Measurements from ENCODE around the gene GET3.

The GET3 gene

DNA sequence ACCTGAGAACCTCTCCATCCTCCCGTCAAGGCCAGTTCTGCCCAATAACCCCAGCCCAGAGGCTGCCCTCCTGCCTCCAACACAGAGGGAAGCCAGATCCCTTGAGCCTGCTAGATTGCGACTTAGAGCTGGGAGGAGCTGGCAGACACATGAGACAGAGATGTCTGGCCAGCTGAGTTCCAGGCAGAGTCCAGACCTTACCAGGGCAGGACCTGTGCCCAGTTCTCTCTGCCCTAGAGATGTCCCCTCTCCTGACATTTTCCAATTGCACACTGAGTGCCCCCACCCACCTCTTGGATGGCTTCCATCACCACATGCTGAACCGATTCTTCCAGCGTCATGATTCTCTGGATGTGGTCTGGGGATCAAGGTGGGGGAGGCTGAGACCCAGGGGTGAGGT is 35.0 kb downstream of the GET3 start:
- H3K4me1 ChIP-seq: peaks cover 2% of the 10 kb centered on the region
- H3K9me3 ChIP-seq: no peaks in the 10 kb centered on the region
- no peak overlapping the region for H3K4me3 ChIP-seq
- in situ Hi-C loops (cut with MboI; ENCODE audit: low sequenced_read_pairs): no loop called here
- no peak for DNase-seq (ENCODE audit: low spot score in 2 of 2)
- no peaks in the 10 kb centered on the region for H3K27me3 ChIP-seq (ENCODE audit: low read depth)
- peaks cover 3% of the 10 kb centered on the region; the same call in 1 of the 2 replicates for H3K36me3 ChIP-seq (replicated peaks)

DNA sequence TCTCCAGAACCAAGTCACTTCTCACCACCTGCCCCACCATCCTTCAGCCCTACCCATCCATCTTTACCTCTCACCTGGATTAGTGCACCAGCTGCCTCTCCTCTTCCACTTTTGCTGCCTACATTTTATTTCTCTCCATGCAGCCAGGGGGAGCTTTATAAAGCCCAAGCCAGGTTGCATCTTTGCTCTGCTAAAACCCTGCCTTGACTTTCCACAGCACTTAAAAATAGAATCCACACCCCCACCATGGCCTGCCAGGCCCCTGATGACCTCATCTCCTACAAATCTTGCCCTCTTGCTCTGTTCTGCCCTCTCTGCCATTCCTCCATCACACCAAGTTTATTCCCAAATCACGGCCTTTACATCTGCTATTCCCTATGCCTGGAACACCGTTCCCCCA is 36.3 kb downstream of the GET3 start:
- in situ Hi-C loops (cut with MboI; ENCODE audit: low sequenced_read_pairs): no loop called here
- no peak for DNase-seq (ENCODE audit: low spot score in 2 of 2)

DNA sequence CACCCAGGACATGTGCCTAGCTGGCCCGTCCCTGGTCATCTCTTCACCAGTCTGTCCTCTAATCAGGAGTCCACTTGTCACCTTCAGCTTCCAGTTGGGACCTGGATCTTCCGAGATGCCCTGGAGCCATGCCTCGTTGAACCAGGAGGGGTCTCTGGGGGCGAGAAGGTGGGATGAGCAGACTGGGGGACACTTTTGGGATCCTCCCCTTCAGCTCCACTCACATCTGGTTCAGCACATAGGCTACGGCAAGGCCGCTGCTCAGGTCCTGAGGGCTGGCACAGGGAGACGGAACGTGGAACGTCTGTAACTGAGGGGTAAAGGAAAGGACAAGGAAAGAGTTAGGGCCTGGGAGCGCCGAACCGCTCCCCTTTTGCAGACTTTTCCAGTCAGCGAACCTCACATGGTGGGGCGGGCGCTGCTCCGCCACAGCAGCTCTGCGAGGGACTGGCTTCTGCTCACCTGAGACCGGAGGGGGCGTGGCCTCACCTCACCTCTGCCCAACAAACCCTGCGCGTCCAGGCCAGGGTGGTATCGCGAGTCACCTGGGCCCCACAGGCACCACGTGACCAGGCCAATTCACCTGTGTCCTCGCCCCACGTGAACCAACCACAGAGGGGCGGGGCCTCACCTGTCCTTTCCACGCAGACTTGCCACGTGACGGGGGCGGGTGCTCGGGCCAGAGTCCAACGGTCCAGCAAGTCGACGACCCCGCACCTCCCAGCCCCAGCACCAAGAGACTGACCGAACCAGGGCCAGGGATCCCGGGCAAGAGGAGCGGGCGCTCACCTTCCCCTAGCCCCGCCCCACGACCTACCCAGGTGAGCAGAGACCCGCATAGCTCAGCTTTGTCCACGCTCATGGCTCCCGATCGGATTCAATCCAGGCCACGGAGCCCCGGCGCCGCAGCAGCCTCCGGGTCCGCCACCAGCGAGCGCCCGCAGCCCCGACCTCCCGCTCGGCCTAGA is 37.6 kb downstream of the GET3 start, which contains the start of gene HOOK2:
TSS of gene HOOK2 (minus strand) at position 965 of the 968 bp plus-strand sequence. CDS start at position 862, 103 bp downstream.
- peak within 1 kb of the TSS; percentile 73 for H3K4me3 ChIP-seq
- DNase-seq (ENCODE audit: low spot score in 2 of 2): peak in 1 of 2 experiments; percentile 43
- no peaks in the 10 kb centered on the region for H3K9me3 ChIP-seq
- peaks cover 13% of the 10 kb centered on the region for H3K4me1 ChIP-seq
- H3K36me3 ChIP-seq (replicated peaks): peaks cover 3% of the 10 kb centered on the region; the same call in 1 of the 2 replicates
- in situ Hi-C loops (cut with MboI; ENCODE audit: low sequenced_read_pairs): no loop called here
- H3K27me3 ChIP-seq (ENCODE audit: low read depth): no peaks in the 10 kb centered on the region

More for the DNA sequence above, 36.3 kb downstream of the GET3 start:
- Histone ChIP-seq H3K36me3 (replicated peaks) (peaks cover 3% of the 10 kb centered on the region; the same call in 1 of the 2 replicates), H3K4me3 (no peak overlapping the region), H3K9me3 (no peaks in the 10 kb centered on the region), H3K4me1 (peaks cover 8% of the 10 kb centered on the region), H3K27me3 (ENCODE audit: low read depth) (no peaks in the 10 kb centered on the region)

DNA sequence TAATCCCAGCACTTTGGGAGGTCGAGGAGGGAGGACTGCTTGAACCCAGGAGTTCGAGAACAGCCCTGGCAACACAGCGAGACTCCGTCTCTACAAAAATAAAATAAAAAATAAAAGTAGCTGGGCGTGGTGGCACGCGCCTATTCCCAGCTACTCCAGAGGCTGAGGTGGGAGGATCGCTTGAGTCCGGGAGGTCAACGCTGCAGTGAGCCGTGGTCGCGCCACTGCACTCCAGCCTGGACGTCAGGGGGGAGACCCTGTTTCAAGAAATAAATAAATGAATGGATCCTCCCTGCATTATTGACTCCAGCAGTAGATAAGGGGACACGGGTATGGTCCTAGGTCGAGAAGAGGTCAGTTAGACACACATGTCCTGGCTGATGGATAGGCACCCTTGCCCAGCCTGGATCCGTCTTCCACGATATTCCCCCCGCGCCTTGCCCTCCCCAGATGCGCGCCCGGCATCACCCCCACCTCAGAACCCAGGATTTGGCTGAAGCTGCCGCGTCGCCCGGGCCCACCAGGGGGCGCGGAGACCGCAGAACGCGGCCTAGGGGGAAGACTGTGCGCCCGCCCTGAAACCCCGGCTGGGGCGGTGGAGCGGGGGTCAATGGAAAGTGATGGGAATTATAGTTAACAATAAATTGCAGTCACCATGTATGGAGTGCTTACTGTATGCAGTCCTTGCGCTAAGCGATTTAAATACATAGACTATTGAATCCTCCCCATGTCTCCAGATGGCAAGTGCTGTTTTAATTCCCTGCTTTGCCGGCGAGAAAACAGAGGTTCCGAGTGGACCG is 40.1 kb downstream of the GET3 start:
- H3K4me3 ChIP-seq: peak overlapping the region; percentile 39
- peaks cover 13% of the 10 kb centered on the region for H3K4me1 ChIP-seq
- H3K36me3 ChIP-seq (replicated peaks): 0 out of 2 replicates have a peak, but pooled peaks cover 3% of the 10 kb centered on the region
- in situ Hi-C loops (cut with MboI; ENCODE audit: low sequenced_read_pairs): no loop called here
- peak; percentile 69 to 91 for DNase-seq (ENCODE audit: low spot score in 2 of 2)
- H3K9me3 ChIP-seq: no peaks in the 10 kb centered on the region
- H3K27me3 ChIP-seq (ENCODE audit: low read depth): no peaks in the 10 kb centered on the region

DNA sequence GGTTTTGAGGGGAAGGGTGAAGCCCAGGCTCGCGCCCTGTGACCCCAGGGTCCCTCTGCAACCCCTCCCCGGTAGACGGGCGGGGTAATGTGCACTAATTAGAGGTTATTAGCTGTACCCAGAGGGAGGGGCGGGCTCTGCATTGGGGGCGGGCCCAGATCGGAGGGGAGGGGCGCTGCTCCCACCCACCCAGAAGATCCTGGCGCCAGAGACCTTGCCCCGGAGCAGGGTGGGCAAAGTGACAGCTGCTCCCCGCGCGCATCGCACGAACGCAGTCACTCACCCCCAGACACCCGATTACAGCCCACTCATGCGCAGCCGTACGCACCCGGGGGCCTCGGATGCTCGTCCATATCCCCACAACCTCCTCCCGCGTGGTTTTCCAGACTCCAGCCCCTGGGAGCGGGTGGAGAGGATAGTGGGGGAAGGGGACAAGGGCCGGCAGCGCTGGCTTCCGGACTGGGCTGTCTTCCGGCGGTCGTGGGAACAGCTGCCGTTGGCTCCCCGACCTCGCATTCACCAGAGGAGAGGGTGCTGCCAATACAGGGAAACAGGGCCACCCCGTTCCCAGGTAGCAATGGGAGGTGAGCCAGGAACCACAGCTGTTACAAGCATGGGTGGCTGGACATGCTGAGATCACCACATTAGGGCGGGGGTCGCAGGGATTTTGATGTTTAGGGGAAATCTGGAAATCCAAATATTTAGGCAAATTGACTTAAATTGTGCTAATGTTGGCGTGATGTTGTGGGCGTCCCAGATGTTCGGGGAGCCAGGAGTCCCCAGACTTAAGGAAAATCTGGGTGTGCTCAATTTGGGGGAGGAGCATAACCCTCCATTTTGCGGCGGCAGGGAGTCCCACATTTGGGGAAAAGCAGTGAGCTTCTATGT is 41.0 kb downstream of the GET3 start:
- Histone ChIP-seq H3K9me3 (no peaks in the 10 kb centered on the region), H3K4me3 (peak overlapping the region; percentile 39), H3K4me1 (peaks cover 18% of the 10 kb centered on the region), H3K36me3 (replicated peaks) (0 out of 2 replicates have a peak, but pooled peaks cover 3% of the 10 kb centered on the region), H3K27me3 (ENCODE audit: low read depth) (no peaks in the 10 kb centered on the region)
- peak in 1 of 2 experiments; percentile 79 for DNase-seq (ENCODE audit: low spot score in 2 of 2)
- in situ Hi-C loops (cut with MboI; ENCODE audit: low sequenced_read_pairs): no loop called here

DNA sequence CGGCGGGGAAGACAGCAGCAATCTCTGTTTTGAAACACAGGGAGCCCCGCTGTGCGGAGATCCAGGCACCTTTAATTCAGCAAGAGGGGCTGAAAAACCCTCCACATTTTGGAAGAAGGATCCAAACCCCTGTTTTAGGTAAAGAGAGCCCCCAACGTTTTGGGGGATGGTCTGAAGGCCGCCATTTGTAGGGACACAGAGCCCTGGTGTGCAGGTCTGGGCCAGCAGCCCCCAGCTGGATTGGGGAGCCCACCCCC is 41.5 kb downstream of the GET3 start:
- DNase-seq (ENCODE audit: low spot score in 2 of 2): no peak
- no peaks in the 10 kb centered on the region for H3K9me3 ChIP-seq
- peaks cover 21% of the 10 kb centered on the region for H3K4me1 ChIP-seq
- in situ Hi-C loops (cut with MboI; ENCODE audit: low sequenced_read_pairs): no loop called here
- H3K27me3 ChIP-seq (ENCODE audit: low read depth): no peaks in the 10 kb centered on the region
- peak overlapping the region; percentile 39; the same call in 1 of the 2 replicates for H3K4me3 ChIP-seq
- H3K36me3 ChIP-seq (replicated peaks): 0 out of 2 replicates have a peak, but pooled peaks cover 3% of the 10 kb centered on the region

GRCh38 chr19:12779162-12779993 is 42.1 kb downstream of the GET3 start:
- H3K4me1 ChIP-seq: peaks cover 21% of the 10 kb centered on the region
- 0 out of 2 replicates have a peak, but pooled peaks cover under 1% of the 10 kb centered on the region for H3K36me3 ChIP-seq (replicated peaks)
- in situ Hi-C loops (cut with MboI; ENCODE audit: low sequenced_read_pairs): no loop called here
- H3K27me3 ChIP-seq (ENCODE audit: low read depth): no peaks in the 10 kb centered on the region
- DNase-seq (ENCODE audit: low spot score in 2 of 2): peak in 1 of 2 experiments; percentile 32
- H3K4me3 ChIP-seq: no peak overlapping the region
- H3K9me3 ChIP-seq: no peaks in the 10 kb centered on the region

DNA sequence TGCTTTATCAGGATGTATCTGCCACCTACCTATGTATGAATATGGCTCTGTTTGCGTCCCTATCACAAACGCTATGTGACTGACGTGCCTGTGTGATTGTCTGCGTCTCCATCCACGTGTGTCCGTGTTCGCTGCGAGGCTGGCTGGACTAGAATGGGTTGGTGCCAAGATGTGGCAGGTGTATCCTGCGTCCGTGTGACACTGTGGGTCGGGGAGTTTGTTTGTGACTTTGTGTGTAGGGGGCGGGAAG is 44.8 kb downstream of the GET3 start:
- in situ Hi-C loops (cut with MboI; ENCODE audit: low sequenced_read_pairs): no loop called here
- Histone ChIP-seq H3K4me1 (peaks cover 21% of the 10 kb centered on the region), H3K4me3 (peak overlapping the region; percentile 38), H3K9me3 (no peaks in the 10 kb centered on the region), H3K36me3 (replicated peaks) (no peaks in the 10 kb centered on the region), H3K27me3 (ENCODE audit: low read depth) (no peaks in the 10 kb centered on the region)
- no peak for DNase-seq (ENCODE audit: low spot score in 2 of 2)

DNA sequence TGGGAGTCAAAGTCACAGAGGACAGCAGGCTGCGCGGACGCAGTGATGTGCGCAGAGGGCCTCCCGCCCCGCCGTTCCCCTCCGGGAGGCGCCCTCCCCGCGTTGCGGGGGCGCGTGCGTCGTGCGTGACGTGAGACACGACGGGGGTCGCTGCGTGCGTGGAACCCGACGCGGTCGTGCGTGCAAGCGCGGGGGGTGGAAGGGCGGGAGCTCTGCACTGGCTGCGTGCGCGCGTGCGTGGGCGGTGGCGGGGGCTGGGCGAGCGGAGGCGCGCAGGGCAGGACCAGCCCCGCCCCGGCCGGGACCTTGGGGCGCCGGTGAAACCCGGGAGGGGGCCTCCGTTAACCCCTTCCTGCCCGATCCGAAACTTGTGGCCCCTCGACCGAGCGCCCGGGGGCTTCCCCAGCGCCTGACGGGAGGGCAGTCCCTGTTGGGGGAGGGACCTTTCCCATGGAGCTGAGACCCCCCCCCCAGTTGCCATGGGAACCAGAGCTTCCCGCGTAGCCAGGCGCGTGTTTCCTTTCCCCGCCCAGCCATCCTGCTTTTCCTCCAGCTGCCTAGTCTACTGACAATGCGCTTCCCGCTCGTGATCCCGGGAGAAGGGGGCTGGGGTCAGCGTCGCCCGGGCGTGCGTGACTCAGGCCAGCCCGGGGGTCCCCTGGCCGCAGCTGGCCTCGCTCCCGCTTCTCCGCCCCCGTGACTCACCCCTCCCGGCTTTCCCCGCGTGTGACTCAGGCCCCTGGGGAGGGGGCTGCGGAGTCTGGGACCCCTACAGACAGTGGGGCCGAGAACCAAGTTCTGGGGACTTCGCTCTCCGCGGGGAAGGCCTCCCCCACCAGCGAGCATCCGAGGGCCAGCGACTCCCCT is 45.4 kb downstream of the GET3 start:
- Histone ChIP-seq H3K9me3 (no peaks in the 10 kb centered on the region), H3K36me3 (replicated peaks) (no peaks in the 10 kb centered on the region), H3K27me3 (ENCODE audit: low read depth) (no peaks in the 10 kb centered on the region), H3K4me1 (peaks cover 17% of the 10 kb centered on the region), H3K4me3 (peak overlapping the region; percentile 38)
- DNase-seq (ENCODE audit: low spot score in 2 of 2): peak; percentile 38 to 88
- in situ Hi-C loops (cut with MboI; ENCODE audit: low sequenced_read_pairs): no loop called here

- H3K36me3 ChIP-seq (replicated peaks): no peaks in the 10 kb centered on the region
- H3K9me3 ChIP-seq: no peaks in the 10 kb centered on the region
- no peak for DNase-seq (ENCODE audit: low spot score in 2 of 2)
- no peaks in the 10 kb centered on the region for H3K27me3 ChIP-seq (ENCODE audit: low read depth)
- H3K4me1 ChIP-seq: peaks cover 14% of the 10 kb centered on the region
- in situ Hi-C loops (cut with MboI; ENCODE audit: low sequenced_read_pairs): no loop called here
- peak overlapping the region; percentile 38; the same call in 1 of the 2 replicates for H3K4me3 ChIP-seq
Observed at GRCh38 chr19:12783291-12783848, 46.1 kb downstream of the GET3 start.

DNA sequence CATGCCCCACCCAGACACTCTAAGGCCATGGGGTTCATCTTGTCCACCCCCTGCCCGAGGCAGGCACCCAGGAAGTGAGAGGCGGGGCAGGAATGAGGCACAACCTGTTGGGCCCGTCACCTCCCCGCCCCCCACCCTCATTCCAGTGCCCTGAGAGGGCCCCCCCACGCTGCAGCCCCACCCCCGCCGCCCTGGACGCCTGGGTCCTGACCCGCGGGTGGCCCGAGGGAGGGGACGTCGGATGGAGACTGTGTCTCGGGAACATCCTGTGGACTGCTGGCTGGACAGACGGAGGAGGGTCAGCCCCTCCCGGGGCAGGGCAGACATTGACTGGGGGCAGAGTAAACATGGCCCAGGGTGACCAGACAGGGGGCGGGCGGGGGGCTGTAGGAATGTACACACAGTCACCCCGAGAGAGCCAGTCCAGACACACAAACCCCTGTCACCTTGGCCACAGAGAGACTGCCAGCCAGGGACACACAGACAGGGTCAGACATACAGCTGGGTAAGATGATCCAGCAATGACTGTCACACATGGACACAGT is 46.6 kb downstream of the GET3 start:
- no peaks in the 10 kb centered on the region for H3K9me3 ChIP-seq
- no peak for DNase-seq (ENCODE audit: low spot score in 2 of 2)
- H3K27me3 ChIP-seq (ENCODE audit: low read depth): no peaks in the 10 kb centered on the region
- in situ Hi-C loops (cut with MboI; ENCODE audit: low sequenced_read_pairs): no loop called here
- peaks cover 12% of the 10 kb centered on the region for H3K4me1 ChIP-seq
- H3K4me3 ChIP-seq: no peak overlapping the region
- no peaks in the 10 kb centered on the region for H3K36me3 ChIP-seq (replicated peaks)

Data from HAP-1 (cell line).